OCI-LY7 (cell line): ENCODE data around the gene DNAAF8. TPM values are rescaled to one million over a fixed set of nuclear protein-coding genes. Genes with fewer than 3 reads are reported as not detected.

Source experiments
- BruUV-seq: library from RNA; stranded (reverse); fragments of 400-500 nt; replicated peaks from 2 replicates; lab custom pipeline; 2021; lab: Mats Ljungman, UMichigan
- CTCF ChIA-PET: fragments of 300-600 bp; sonication (Branson Sonifier 250); formaldehyde crosslinking; loops from one replicate; lab custom pipeline; 2022; ENCODE audit warnings: antibody characterized with exemption; ENCODE audit not compliant: unreplicated experiment; lab: Charles Lee
- POLR2A ChIA-PET: fragments of 300-600 bp; sonication (Branson Sonifier 250); formaldehyde crosslinking; loops from one replicate; lab custom pipeline; 2022; ENCODE audit warnings: antibody characterized with exemption; lab: Charles Lee
- DNase-seq: peaks from one replicate; pipeline ENCODE4 v3.0.0-alpha.2; 2015; ENCODE audit warnings: low spot score
- H2AFZ ChIP-seq: fragments of 200-600 bp; sonication (generic), shearing (Covaris generic); 2 replicates; pipeline ENCODE4 v1.6.1; 2014; ENCODE audit warnings: mild to moderate bottlenecking, antibody characterized with exemption, low read length, moderate library complexity
- H3K27ac ChIP-seq: fragments of 200-600 bp; sonication (generic); 2 replicates; pipeline ENCODE4 v1.5.1; 2014; ENCODE audit warnings: mixed run types, low read depth, mild to moderate bottlenecking, moderate library complexity, low read length, inconsistent platforms; ENCODE audit not compliant: poor library complexity, severe bottlenecking
- H3K36me3 ChIP-seq: fragments of 200-600 bp; sonication (generic); 2 replicates; pipeline ENCODE4 v1.6.1; 2014; ENCODE audit warnings: mild to moderate bottlenecking, antibody characterized with exemption, low read length, moderate library complexity, mixed read lengths; ENCODE audit not compliant: insufficient read depth
- H3K4me1 ChIP-seq: fragments of 200-600 bp; sonication (generic); 2 replicates; pipeline ENCODE4 v1.5.1; 2014; ENCODE audit warnings: mild to moderate bottlenecking, low read length; ENCODE audit not compliant: insufficient read depth, poor library complexity, severe bottlenecking
- H3K4me2 ChIP-seq: fragments of 200-600 bp; sonication (generic); 2 replicates; pipeline ENCODE4 v1.6.1; 2014; ENCODE audit warnings: mild to moderate bottlenecking, low read length
- H3K4me3 ChIP-seq: fragments of 200-600 bp; sonication (generic); 2 replicates; pipeline ENCODE4 v1.5.1; 2014; ENCODE audit warnings: mild to moderate bottlenecking, low read depth, low read length; ENCODE audit not compliant: poor library complexity, severe bottlenecking
- H3K79me2 ChIP-seq: fragments of 200-600 bp; sonication (generic); 2 replicates; pipeline ENCODE4 v1.6.1; 2016; ENCODE audit warnings: low read depth, mild to moderate bottlenecking, low read length, moderate library complexity, mixed read lengths; ENCODE audit not compliant: insufficient read depth
- H3K9me2 ChIP-seq: fragments of 200-600 bp; sonication (generic); 2 replicates; pipeline ENCODE4 v1.6.1; 2016; ENCODE audit warnings: mild to moderate bottlenecking, low read length, mixed read lengths; ENCODE audit not compliant: insufficient read depth
- H3K9me3 ChIP-seq: fragments of 200-600 bp; sonication (generic); 2 replicates; pipeline ENCODE4 v1.6.1; 2014; ENCODE audit warnings: mild to moderate bottlenecking, mixed run types, low read length, mixed read lengths
- H4K20me1 ChIP-seq: fragments of 200-600 bp; sonication (generic); 2 replicates; pipeline ENCODE4 v1.6.1; 2014; ENCODE audit warnings: mild to moderate bottlenecking, antibody characterized with exemption, low read length, moderate library complexity, mixed read lengths; ENCODE audit not compliant: insufficient read depth
- EZH2phosphoT487 ChIP-seq: fragments of 200-600 bp; sonication (generic); IDR thresholded peaks from 2 replicates; pipeline ENCODE4 v1.6.1; 2018; ENCODE audit warnings: low read depth, borderline replicate concordance, mild to moderate bottlenecking, mixed run types, antibody characterized with exemption, low read length, moderate library complexity, mixed read lengths
- intact Hi-C: fragments of 100-400 bp; cut with micrococcal nuclease; formaldehyde crosslinking; loops from one replicate; pipeline ENCODE4 v1.10.0; 2022; ENCODE audit not compliant: unreplicated experiment
- total RNA-seq, 2 experiments: library from RNA; depleted of rRNA in 1 of 2; stranded (reverse); fragments of >200 nt in 1 of 2; shearing (Covaris generic) in 1 of 2; gene quantifications; 2 replicates each; pipeline ENCODE4 v1.2.3, GENCODE V29; 2014 to 2022
- TF ChIP-seq, protein P1 (sequence below): fragments of 200-600 bp; sonication (generic); conservative IDR thresholded peaks from 2 replicates; pipeline ENCODE4 v1.5.1; 2014; ENCODE audit warnings: mild to moderate bottlenecking, antibody characterized with exemption, low read length, moderate library complexity, mixed read lengths

DNAAF8 gene
- total RNA-seq, 2 experiments from 2014 or later, result 0.38 to 1.1 TPM

DNA sequence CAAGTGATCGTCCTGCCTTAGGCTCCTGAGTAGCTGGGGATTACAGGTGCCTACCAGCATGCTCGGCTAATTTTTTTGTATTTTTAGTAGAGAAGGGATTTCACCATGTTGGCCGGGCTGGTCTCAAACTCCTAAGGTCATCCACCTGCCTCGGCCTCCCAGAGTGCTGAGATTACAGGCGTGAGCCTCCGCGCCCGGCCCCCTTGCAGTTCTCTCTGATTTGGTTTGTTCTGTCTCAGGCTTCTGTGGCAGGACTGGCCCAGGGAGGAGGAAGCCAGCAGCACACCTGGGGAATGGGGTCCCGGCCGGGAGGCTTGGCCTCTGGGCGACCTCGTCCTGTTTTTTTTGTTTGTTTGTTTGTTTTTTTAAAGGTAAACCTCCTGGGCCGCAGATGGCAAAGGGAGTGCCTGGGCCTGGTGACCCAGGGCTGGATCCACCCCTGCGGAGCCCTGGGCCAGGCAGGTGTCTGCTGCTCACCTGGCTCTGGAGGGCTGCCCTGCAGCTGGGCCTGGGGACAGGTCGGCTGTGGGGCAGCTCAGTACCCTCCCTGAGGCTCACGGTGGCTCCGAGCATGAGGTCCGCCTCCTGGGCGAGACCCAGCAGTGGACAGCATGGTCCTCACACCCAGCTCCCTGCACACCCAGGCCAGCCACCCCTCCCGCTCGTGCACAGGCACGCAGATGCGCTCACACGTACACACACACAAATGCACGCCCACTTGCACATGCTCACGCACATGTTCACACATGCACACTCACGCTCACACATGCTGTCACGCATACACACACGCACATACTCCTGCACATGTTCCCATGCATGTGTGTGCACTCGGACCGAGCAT is 44.3 kb upstream of the DNAAF8 start:
- no peak overlapping the region for H3K4me2 ChIP-seq
- DNase-seq, result no peak
- H2AFZ ChIP-seq, result no peak overlapping the region
- 0 out of 2 replicates have a peak, but pooled peaks cover 4% of the 10 kb centered on the region for H4K20me1 ChIP-seq
- H3K36me3 ChIP-seq, result peaks cover 1% of the 10 kb centered on the region; the same call in 1 of the 2 replicates
- H3K27ac ChIP-seq, result no peak overlapping the region
- TF ChIP-seq EZH2phosphoT487, result no peak
- TF ChIP-seq, protein P1, sequence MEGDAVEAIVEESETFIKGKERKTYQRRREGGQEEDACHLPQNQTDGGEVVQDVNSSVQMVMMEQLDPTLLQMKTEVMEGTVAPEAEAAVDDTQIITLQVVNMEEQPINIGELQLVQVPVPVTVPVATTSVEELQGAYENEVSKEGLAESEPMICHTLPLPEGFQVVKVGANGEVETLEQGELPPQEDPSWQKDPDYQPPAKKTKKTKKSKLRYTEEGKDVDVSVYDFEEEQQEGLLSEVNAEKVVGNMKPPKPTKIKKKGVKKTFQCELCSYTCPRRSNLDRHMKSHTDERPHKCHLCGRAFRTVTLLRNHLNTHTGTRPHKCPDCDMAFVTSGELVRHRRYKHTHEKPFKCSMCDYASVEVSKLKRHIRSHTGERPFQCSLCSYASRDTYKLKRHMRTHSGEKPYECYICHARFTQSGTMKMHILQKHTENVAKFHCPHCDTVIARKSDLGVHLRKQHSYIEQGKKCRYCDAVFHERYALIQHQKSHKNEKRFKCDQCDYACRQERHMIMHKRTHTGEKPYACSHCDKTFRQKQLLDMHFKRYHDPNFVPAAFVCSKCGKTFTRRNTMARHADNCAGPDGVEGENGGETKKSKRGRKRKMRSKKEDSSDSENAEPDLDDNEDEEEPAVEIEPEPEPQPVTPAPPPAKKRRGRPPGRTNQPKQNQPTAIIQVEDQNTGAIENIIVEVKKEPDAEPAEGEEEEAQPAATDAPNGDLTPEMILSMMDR, result no peak
- no peaks in the 10 kb centered on the region for H3K79me2 ChIP-seq
- TSS peak; percentile 59 for BruUV-seq
- H3K9me3 ChIP-seq, result no peaks in the 10 kb centered on the region
- H3K9me2 ChIP-seq, result no peaks in the 10 kb centered on the region
- H3K4me1 ChIP-seq, result peaks cover 12% of the 10 kb centered on the region
- POLR2A ChIA-PET, result interaction anchor here (0.7 kb wide), 1 partner anchor 11 kb away, joined by 4 read pairs; no protein-coding TSS in a partner anchor
- intact Hi-C loops, result no loop called here
- CTCF ChIA-PET, result no interaction called here
- H3K4me3 ChIP-seq, result no peak overlapping the region

DNA sequence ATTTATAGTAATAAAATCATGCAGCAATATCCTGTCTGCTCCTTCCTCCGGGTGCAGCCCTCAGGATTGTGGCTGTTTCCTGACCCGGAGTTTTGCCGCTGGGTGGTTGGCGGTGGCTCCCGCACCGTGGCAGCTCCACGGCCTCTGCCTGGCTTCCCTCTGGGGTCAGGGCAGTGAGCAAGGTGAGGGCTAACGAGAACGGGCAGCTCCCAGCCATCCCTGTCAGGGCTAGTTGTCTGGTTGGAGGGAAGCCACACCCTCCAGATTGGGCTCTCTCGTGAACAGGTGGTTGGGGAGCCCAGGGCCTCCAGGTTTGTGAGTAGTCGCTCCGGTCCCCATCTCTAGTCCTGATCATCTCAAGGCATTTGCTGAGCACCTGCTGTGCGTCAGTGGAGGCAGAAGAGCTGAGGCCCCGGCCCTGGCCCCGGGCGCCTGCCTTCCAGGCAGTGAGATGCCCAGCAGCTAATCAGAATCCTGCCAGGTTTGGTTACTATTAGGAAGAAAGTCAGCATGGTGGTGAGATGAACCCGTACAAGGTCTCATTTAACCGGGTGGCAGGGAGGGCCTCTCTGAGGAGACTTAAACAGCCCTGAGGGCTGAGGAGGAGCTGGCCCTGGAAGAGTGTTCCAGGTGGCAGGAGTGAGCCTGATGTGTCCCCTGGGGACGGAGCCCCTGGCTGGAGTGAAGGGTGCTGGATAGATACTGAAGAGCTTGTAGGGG is 43.2 kb upstream of the DNAAF8 start:
- DNase-seq, result no peak

More for the DNA sequence above, 43.2 kb upstream of the DNAAF8 start:
- ChIA-PET CTCF (no interaction called here), POLR2A (no interaction called here)
- 0 out of 2 replicates have a peak, but pooled peaks cover 4% of the 10 kb centered on the region for H4K20me1 ChIP-seq
- intact Hi-C loops, result no loop called here
- H3K36me3 ChIP-seq, result peaks cover 10% of the 10 kb centered on the region; the same call in 1 of the 2 replicates
- no peak overlapping the region for H3K4me3 ChIP-seq
- H3K9me3 ChIP-seq, result no peaks in the 10 kb centered on the region
- no peak overlapping the region for H2AFZ ChIP-seq
- H3K79me2 ChIP-seq, result no peaks in the 10 kb centered on the region
- H3K27ac ChIP-seq, result no peak overlapping the region
- TF ChIP-seq, protein P1, result no peak
- peaks cover 12% of the 10 kb centered on the region for H3K4me1 ChIP-seq
- no peak overlapping the region for H3K4me2 ChIP-seq
- BruUV-seq, result no TSS peak
- no peaks in the 10 kb centered on the region for H3K9me2 ChIP-seq
